ENCODE results near the gene RASSF5. TPM values are rescaled to one million over a fixed set of nuclear protein-coding genes. Genes with fewer than 3 reads are reported as not detected.

The RASSF5 gene
- total RNA-seq, 1 experiment from 2014 or later: 2.1 TPM

DNA sequence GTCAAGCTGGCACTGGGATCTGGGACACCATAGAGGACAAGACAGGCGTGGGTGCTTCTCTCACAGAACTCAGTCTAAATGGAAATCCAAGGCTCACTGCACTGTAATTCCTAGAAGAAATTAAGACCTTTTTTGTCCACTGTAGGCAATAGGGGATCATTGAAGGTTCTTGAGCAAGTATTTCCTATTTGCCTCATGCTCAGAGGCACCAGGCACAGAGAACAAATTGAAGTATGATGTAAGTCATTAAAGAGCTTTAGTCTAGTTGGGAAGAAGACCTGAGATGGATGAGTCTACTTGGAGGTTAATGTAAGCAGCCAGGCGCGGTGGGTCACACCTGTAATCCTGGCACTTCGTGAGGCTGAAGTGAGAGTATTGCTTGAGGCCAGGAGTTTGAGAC lies 70.3 kb downstream of the RASSF5 start (continued):
- TF ChIP-seq SMAD3 (CRISPR knock-in tag; IDR thresholded peaks at IDR 0.05; ENCODE audit: borderline replicate concordance) (no peak), ZNF396 (CRISPR knock-in tag; IDR thresholded peaks at IDR 0.05; ENCODE audit: borderline replicate concordance) (no peak), CBFB (CRISPR knock-in tag; IDR thresholded peaks at IDR 0.05; ENCODE audit: low read depth) (no peak)

DNA sequence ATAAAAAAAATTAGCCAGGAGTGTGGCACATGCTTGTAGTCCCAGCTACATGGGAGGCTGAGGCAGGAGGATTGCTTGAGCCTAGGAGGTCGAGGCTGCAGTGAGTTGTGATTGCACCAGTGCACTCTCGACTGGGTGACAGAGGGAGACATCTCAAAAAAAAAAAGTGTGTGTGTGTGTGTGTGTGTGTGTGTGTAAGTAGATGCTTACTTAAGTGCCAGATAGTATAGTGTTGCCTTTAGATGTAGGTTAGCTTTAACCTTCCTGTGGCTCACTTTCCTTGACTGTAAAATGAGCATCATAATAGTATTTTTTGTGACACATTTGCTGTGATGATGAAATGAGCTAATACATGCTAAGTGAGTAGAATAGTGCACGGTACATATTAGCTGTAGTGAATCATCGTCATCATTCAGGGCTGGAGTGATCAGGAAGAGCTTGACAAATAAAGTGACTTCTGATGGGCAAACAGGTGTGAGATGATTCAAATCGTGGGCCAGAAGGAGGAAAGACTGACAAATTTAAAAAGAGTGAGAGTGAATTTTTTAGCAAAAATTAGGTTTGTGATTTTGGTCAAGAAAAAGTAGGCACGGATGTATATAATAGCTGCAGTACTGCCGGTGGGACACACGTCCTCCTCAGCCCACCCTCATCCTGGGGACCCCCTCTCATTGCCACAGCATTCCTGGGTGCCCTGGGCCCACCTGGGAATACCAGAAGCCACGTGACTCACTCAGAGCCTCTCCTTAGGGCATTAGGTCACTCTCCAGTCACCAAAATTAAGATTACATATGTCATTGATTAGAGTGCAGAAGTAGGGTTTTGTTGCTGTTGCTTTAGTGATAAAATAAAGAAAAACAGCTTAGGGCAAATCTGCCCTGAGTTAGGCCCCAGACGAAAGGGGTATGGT lies 71.0 kb downstream of the RASSF5 start:
- ChIA-PET CTCF (interaction anchor here (0.5 to 1.5 kb wide), 6 partner anchors 33 to 106 kb away, joined by 3 to 6 read pairs (median 6); no protein-coding TSS in a partner anchor), POLR2A (no interaction called here)
- ATAC-seq: no peak
- no peak for DNase-seq (ENCODE audit: low spot score)
- no peak overlapping the region for H3K4me3 Mint-ChIP-seq
- no peaks in the 10 kb centered on the region for H3K36me3 Mint-ChIP-seq
- no peaks in the 10 kb centered on the region for H3K27me3 Mint-ChIP-seq (ENCODE audit: low read depth)
- H3K9me3 Mint-ChIP-seq: no peaks in the 10 kb centered on the region
- H3K4me1 Mint-ChIP-seq: peaks cover 7% of the 10 kb centered on the region; the same call in 1 of the 2 replicates
- TF ChIP-seq, protein P1, sequence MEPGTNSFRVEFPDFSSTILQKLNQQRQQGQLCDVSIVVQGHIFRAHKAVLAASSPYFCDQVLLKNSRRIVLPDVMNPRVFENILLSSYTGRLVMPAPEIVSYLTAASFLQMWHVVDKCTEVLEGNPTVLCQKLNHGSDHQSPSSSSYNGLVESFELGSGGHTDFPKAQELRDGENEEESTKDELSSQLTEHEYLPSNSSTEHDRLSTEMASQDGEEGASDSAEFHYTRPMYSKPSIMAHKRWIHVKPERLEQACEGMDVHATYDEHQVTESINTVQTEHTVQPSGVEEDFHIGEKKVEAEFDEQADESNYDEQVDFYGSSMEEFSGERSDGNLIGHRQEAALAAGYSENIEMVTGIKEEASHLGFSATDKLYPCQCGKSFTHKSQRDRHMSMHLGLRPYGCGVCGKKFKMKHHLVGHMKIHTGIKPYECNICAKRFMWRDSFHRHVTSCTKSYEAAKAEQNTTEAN (CRISPR knock-in tag; IDR thresholded peaks at IDR 0.05): no peak
- TF ChIP-seq GRHL2 (CRISPR knock-in tag; IDR thresholded peaks at IDR 0.05; ENCODE audit: insufficient replicate concordance, severe bottlenecking) (no peak), MXD4 (CRISPR knock-in tag; IDR thresholded peaks at IDR 0.05; ENCODE audit: borderline replicate concordance) (no peak), SP1 (CRISPR knock-in tag; conservative IDR thresholded peaks at IDR 0.05) (no peak), TP53 (CRISPR knock-in tag; IDR thresholded peaks at IDR 0.05) (no peak), GABPB1 (CRISPR knock-in tag; IDR thresholded peaks at IDR 0.05) (no peak), ZNF671 (CRISPR knock-in tag; IDR thresholded peaks at IDR 0.05) (no peak), TEAD1 (CRISPR knock-in tag; IDR thresholded peaks at IDR 0.05) (no peak), HMGA2 (CRISPR knock-in tag; IDR thresholded peaks at IDR 0.05) (no peak), JAZF1 (CRISPR knock-in tag; IDR thresholded peaks at IDR 0.05) (no peak)
- TF ChIP-seq, protein P2, sequence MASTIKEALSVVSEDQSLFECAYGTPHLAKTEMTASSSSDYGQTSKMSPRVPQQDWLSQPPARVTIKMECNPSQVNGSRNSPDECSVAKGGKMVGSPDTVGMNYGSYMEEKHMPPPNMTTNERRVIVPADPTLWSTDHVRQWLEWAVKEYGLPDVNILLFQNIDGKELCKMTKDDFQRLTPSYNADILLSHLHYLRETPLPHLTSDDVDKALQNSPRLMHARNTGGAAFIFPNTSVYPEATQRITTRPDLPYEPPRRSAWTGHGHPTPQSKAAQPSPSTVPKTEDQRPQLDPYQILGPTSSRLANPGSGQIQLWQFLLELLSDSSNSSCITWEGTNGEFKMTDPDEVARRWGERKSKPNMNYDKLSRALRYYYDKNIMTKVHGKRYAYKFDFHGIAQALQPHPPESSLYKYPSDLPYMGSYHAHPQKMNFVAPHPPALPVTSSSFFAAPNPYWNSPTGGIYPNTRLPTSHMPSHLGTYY (CRISPR knock-in tag; IDR thresholded peaks at IDR 0.05): no peak
- TF ChIP-seq, protein P3, sequence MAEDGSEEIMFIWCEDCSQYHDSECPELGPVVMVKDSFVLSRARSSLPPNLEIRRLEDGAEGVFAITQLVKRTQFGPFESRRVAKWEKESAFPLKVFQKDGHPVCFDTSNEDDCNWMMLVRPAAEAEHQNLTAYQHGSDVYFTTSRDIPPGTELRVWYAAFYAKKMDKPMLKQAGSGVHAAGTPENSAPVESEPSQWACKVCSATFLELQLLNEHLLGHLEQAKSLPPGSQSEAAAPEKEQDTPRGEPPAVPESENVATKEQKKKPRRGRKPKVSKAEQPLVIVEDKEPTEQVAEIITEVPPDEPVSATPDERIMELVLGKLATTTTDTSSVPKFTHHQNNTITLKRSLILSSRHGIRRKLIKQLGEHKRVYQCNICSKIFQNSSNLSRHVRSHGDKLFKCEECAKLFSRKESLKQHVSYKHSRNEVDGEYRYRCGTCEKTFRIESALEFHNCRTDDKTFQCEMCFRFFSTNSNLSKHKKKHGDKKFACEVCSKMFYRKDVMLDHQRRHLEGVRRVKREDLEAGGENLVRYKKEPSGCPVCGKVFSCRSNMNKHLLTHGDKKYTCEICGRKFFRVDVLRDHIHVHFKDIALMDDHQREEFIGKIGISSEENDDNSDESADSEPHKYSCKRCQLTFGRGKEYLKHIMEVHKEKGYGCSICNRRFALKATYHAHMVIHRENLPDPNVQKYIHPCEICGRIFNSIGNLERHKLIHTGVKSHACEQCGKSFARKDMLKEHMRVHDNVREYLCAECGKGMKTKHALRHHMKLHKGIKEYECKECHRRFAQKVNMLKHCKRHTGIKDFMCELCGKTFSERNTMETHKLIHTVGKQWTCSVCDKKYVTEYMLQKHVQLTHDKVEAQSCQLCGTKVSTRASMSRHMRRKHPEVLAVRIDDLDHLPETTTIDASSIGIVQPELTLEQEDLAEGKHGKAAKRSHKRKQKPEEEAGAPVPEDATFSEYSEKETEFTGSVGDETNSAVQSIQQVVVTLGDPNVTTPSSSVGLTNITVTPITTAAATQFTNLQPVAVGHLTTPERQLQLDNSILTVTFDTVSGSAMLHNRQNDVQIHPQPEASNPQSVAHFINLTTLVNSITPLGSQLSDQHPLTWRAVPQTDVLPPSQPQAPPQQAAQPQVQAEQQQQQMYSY (CRISPR knock-in tag; IDR thresholded peaks at IDR 0.05): no peak
- TF ChIP-seq, protein P4, sequence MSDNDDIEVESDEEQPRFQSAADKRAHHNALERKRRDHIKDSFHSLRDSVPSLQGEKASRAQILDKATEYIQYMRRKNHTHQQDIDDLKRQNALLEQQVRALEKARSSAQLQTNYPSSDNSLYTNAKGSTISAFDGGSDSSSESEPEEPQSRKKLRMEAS (CRISPR knock-in tag; IDR thresholded peaks at IDR 0.05): no peak
- TF ChIP-seq, protein P5, sequence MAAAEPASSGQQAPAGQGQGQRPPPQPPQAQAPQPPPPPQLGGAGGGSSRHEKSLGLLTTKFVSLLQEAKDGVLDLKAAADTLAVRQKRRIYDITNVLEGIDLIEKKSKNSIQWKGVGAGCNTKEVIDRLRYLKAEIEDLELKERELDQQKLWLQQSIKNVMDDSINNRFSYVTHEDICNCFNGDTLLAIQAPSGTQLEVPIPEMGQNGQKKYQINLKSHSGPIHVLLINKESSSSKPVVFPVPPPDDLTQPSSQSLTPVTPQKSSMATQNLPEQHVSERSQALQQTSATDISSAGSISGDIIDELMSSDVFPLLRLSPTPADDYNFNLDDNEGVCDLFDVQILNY (CRISPR knock-in tag; IDR thresholded peaks at IDR 0.05): no peak
- TF ChIP-seq, protein P6, sequence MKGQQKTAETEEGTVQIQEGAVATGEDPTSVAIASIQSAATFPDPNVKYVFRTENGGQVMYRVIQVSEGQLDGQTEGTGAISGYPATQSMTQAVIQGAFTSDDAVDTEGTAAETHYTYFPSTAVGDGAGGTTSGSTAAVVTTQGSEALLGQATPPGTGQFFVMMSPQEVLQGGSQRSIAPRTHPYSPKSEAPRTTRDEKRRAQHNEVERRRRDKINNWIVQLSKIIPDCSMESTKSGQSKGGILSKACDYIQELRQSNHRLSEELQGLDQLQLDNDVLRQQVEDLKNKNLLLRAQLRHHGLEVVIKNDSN (CRISPR knock-in tag; IDR thresholded peaks at IDR 0.05): no peak
- TF ChIP-seq, protein P7, sequence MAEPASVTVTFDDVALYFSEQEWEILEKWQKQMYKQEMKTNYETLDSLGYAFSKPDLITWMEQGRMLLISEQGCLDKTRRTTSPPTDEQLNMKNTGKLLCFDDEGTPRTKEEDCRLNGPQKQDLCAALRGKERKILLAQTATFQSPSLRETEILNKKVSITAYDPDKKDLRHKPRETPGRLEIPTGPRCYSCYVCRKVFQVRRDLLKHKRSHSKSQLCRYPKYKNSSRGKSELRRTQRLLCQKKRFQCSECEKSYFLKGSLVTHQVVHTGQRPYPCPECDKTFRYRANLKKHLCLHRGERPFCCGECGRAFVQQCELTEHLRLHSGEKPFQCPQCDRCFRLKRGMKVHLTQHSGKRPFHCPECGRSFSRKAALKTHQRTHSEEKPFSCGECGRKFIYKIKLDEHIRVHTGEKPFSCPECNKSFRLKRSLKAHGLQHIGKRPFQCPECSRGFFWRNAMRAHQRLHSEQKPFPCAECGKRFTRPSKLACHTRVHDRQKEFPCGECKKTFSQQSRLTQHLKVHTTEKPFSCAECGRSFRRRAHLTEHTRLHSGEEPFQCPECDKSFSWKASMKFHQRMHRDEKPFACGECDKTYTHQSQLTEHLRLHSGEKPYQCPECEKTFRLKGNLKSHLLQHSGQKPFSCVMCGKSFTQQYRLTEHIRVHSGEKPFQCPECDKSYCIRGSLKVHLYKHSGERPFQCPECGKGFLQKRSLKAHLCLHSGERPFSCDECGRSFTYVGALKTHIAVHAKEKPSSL (CRISPR knock-in tag; conservative IDR thresholded peaks at IDR 0.05): no peak
- TF ChIP-seq, protein P8, sequence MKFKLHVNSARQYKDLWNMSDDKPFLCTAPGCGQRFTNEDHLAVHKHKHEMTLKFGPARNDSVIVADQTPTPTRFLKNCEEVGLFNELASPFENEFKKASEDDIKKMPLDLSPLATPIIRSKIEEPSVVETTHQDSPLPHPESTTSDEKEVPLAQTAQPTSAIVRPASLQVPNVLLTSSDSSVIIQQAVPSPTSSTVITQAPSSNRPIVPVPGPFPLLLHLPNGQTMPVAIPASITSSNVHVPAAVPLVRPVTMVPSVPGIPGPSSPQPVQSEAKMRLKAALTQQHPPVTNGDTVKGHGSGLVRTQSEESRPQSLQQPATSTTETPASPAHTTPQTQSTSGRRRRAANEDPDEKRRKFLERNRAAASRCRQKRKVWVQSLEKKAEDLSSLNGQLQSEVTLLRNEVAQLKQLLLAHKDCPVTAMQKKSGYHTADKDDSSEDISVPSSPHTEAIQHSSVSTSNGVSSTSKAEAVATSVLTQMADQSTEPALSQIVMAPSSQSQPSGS (CRISPR knock-in tag; IDR thresholded peaks at IDR 0.05; ENCODE audit: borderline replicate concordance, low read depth): no peak
- H3K27ac Mint-ChIP-seq: no peak overlapping the region

Data from WTC11 (cell line).